ENCODE measurements around the gene KRT79. TPM values are rescaled to one million over a fixed set of nuclear protein-coding genes. Genes with fewer than 3 reads are reported as not detected.
A peak's percentile ranks its signal among the peaks of the same experiment; 100 is the strongest.

The KRT79 gene
- total RNA-seq, 1 donor from 2014 or later = not detected

GRCh38 chr12:52813885-52814709 lies 20.0 kb downstream of the KRT79 start, which contains the start of gene KRT4:
Gene KRT4 (minus strand): TSS chr12:52814116. CDS start chr12:52814058, 58 bp downstream.
- H3K36me3 Mint-ChIP-seq (ENCODE audit: low read depth) = no peaks in the 10 kb centered on the region
- peaks cover 8% of the 10 kb centered on the region for H3K27me3 Mint-ChIP-seq (ENCODE audit: low read depth)
- TF ChIP-seq CTCF (conservative IDR thresholded peaks at IDR 0.05) = no peak
- no peak for DNase-seq (ENCODE audit: low read depth, low spot score)
- H3K27ac Mint-ChIP-seq (ENCODE audit: unreplicated experiment) = peak within 1 kb of the TSS; percentile 19
- no peak within 1 kb of the TSS for H3K4me3 Mint-ChIP-seq
- H3K9me3 Mint-ChIP-seq = no peaks in the 10 kb centered on the region
- peaks cover 9% of the 10 kb centered on the region for H3K4me1 Mint-ChIP-seq

DNA sequence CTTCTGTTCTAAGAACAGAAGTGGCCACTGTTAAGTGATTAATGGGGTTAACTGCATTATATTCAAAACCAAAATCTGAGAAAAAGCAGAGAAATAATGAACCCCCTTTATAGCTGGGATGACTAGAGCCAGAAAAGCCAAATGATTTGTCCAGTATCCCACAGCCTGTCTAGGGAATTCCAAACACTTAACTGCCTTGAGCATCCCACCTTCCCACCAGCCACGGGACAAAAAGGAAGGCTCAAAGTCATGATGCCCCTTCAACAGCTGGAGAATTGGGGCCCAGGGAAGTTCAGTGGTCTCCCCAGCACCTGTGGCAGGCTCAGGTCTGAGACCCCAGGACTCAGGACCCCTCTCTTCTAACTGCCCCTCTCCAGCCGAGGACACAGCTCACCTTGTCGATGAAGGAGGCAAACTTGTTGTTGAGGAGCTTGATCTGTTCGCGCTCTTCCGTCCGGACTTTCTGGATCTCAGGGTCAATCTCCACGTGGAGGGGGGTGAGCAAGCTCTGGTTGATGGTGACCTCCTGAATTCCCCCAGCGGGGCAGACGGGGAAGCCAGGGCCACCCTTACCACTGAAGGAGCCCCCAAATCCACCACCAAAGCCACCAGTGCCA lies 20.8 kb downstream of the KRT79 start:
- DNase-seq (ENCODE audit: low read depth, low spot score) = no peak
- Mint-ChIP-seq H3K9me3 (no peaks in the 10 kb centered on the region), H3K36me3 (ENCODE audit: low read depth) (no peaks in the 10 kb centered on the region), H3K27me3 (ENCODE audit: low read depth) (peaks cover 9% of the 10 kb centered on the region), H3K4me1 (peaks cover 4% of the 10 kb centered on the region), H3K4me3 (no peak overlapping the region), H3K27ac (ENCODE audit: unreplicated experiment) (no peak overlapping the region)
- no peak for TF ChIP-seq CTCF (conservative IDR thresholded peaks at IDR 0.05)

- Mint-ChIP-seq H3K27ac (ENCODE audit: unreplicated experiment) (no peak overlapping the region), H3K4me1 (no peaks in the 10 kb centered on the region), H3K9me3 (no peaks in the 10 kb centered on the region), H3K4me3 (no peak overlapping the region), H3K36me3 (ENCODE audit: low read depth) (no peaks in the 10 kb centered on the region), H3K27me3 (ENCODE audit: low read depth) (peaks cover 11% of the 10 kb centered on the region)
- no peak for TF ChIP-seq CTCF (conservative IDR thresholded peaks at IDR 0.05)
- DNase-seq (ENCODE audit: low read depth, low spot score) = no peak
Measured at GRCh38 chr12:52812749-52813148, 21.4 kb downstream of the KRT79 start.

GRCh38 chr12:52812073-52812400 lies 22.1 kb downstream of the KRT79 start:
- DNase-seq (ENCODE audit: low read depth, low spot score) = no peak
- TF ChIP-seq CTCF (conservative IDR thresholded peaks at IDR 0.05) = no peak
- Mint-ChIP-seq H3K9me3 (no peaks in the 10 kb centered on the region), H3K4me3 (no peak overlapping the region), H3K36me3 (ENCODE audit: low read depth) (no peaks in the 10 kb centered on the region), H3K4me1 (no peaks in the 10 kb centered on the region), H3K27ac (ENCODE audit: unreplicated experiment) (no peak overlapping the region), H3K27me3 (ENCODE audit: low read depth) (peaks cover 13% of the 10 kb centered on the region)

DNA sequence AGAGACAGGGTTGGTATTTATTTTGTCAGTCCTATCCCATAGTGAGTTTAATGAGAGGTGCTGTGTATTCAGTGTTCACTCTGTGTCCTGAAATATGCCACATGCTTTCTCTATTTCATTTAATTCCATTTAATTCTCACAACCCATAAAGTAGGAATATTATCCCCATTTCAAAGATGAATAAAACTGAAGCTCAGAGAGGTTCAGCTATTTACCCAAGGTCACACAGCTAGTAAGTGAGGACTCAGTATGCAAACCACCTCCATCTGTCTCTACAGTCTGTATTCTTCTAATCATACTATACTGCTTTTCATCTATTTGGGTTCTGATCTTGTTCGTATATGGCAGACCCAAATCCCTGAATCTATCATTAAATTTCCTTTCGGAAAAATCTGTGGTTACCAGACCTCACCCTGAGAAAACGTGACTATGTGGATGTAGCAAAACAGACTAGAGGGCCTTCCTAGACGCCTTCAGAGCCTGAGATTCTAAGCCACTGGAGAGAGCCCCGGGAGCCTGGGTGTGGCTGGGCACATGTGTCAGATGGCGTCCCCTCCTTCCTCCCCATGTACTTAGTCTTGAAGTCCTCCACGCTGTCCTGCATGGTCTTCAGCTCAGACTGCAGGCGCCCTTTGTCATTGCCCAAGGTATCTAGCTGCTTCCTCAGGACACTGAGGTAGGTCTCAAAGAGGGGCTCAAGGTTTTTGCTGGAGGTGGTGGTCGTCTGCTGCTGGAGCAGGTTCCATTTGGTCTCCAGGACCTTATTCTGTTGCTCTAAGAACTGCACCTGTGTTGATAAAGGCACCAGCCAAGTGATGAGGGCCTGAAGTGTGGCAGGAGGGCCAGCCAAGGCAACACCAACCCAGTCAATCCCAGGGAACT lies 22.7 kb downstream of the KRT79 start:
- Mint-ChIP-seq H3K4me1 (no peaks in the 10 kb centered on the region), H3K4me3 (no peak overlapping the region), H3K9me3 (no peaks in the 10 kb centered on the region), H3K27ac (ENCODE audit: unreplicated experiment) (no peak overlapping the region), H3K36me3 (ENCODE audit: low read depth) (no peaks in the 10 kb centered on the region), H3K27me3 (ENCODE audit: low read depth) (peaks cover 13% of the 10 kb centered on the region)
- DNase-seq (ENCODE audit: low read depth, low spot score) = no peak
- no peak for TF ChIP-seq CTCF (conservative IDR thresholded peaks at IDR 0.05)
